Suprapubic skin (tissue), 3 donors: Measurements from ENCODE around the gene EOMES.
"Not testable (repeated sequence)": the region's sequence is repeated elsewhere in the genome, so short reads cannot be mapped to it uniquely, and the experiment has no call there.

Experiments
- CTCF ChIP-seq, 2 donors: fragments of 200-600 bp in 1 of 2; fragments of 450-650 bp in 1 of 2; sonication (generic) in 1 of 2; IDR thresholded peaks; one replicate each; pipeline ENCODE4 v1.5.1; 2016 to 2019; ENCODE audit warnings: antibody characterized with exemption in 2 of 2, mild to moderate bottlenecking in 1 of 2, moderate library complexity in 1 of 2
- POLR2A ChIP-seq, 2 donors: fragments of 450-650 bp; IDR thresholded peaks; one replicate each; pipeline ENCODE4 v1.6.1; 2017; ENCODE audit warnings: antibody characterized with exemption in 2 of 2, mild to moderate bottlenecking in 2 of 2, moderate library complexity in 2 of 2

DNA sequence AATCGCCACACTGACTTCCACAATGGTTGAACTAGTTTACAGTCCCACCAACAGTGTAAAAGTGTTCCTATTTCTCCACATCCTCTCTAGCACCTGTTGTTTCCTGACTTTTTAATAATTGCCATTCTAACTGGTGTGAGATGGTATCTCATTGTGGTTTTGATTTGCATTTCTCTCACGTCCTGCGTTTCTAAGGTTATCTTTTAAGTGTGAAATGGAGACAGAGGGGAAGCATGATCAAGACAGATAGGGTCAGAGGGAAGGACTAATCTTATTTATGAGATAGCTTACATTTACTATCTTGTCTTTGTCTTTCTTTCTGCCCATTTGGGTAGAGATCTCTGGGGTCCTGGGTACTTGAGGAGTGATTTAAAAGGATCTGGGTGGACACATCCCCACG, 48.3 kb upstream of the EOMES start:
- TF ChIP-seq CTCF, POLR2A (IDR thresholded peaks at IDR 0.05): not testable (repeated sequence)
